Ureter (tissue), 1 donor: Measurements from ENCODE around the gene KLHDC8A. TPM values are rescaled to one million over a fixed set of nuclear protein-coding genes. Genes with fewer than 3 reads are reported as not detected.

Experiments used
- DNase-seq: peaks from one replicate; pipeline ENCODE4 v3.0.0-alpha.2; 2020; ENCODE audit warnings: low spot score
- total RNA-seq: library from RNA; stranded (reverse); gene quantifications from one replicate; pipeline ENCODE4 v1.2.4, GENCODE V29; 2023
- donor health status: DM: yes; HTN: yes; CAD: no.

KLHDC8A gene
- total RNA-seq, 1 donor from 2014 or later, result not detected

GRCh38 chr1:205296154-205296553 lies 60.6 kb downstream of the KLHDC8A start:
- no peak for DNase-seq

GRCh38 chr1:205294934-205295333 lies 61.8 kb downstream of the KLHDC8A start:
- no peak for DNase-seq

GRCh38 chr1:205294175-205294917 lies 62.4 kb downstream of the KLHDC8A start:
- DNase-seq, result no peak

GRCh38 chr1:205293350-205294074 lies 63.2 kb downstream of the KLHDC8A start:
- DNase-seq, result no peak

GRCh38 chr1:205291596-205291995 lies 65.1 kb downstream of the KLHDC8A start:
- no peak for DNase-seq

- peak; percentile 57 for DNase-seq
Observed at GRCh38 chr1:205287767-205288559, 68.8 kb downstream of the KLHDC8A start.

- DNase-seq, result no peak
Observed at GRCh38 chr1:205287076-205287475, 69.6 kb downstream of the KLHDC8A start.

GRCh38 chr1:205286335-205286950 lies 70.3 kb downstream of the KLHDC8A start:
- DNase-seq, result no peak

Other genes with a start within 250 kb of the KLHDC8A start
- 13.7 TPM for gene RBBP5, start 234.9 kb downstream of the KLHDC8A start, total RNA-seq
- gene DSTYK, start 145.2 kb downstream of the KLHDC8A start, total RNA-seq, result 12.6 TPM
- gene TMCC2, start 129.0 kb downstream of the KLHDC8A start, total RNA-seq, result 0.55 TPM
- gene NUAK2, start 35.2 kb downstream of the KLHDC8A start, total RNA-seq, result 0.96 TPM
- gene LEMD1, start 65.1 kb upstream of the KLHDC8A start, total RNA-seq, result not detected
- 0.16 TPM for gene BLACAT1, start 99.1 kb upstream of the KLHDC8A start, total RNA-seq
- 28.6 TPM for gene CDK18, start 147.7 kb upstream of the KLHDC8A start, total RNA-seq